Caco-2 (cell line): ENCODE results near the gene RASGRF1. TPM values are rescaled to one million over a fixed set of nuclear protein-coding genes. Genes with fewer than 3 reads are reported as not detected.
"Not testable (repeated sequence)": the region's sequence is repeated elsewhere in the genome, so short reads cannot be mapped to it uniquely, and the experiment has no call there.

Source experiments
- BruUV-seq: library from RNA; stranded (reverse); fragments of 400-500 nt; replicated peaks from 2 replicates; lab custom pipeline; 2021; lab: Mats Ljungman, UMichigan
- CTCF ChIA-PET: fragments of 300-600 bp; sonication (Branson Sonifier 250); formaldehyde crosslinking; loops from one replicate; lab custom pipeline; 2022; ENCODE audit warnings: antibody characterized with exemption; lab: Charles Lee
- POLR2A ChIA-PET: fragments of 300-600 bp; sonication (Branson Sonifier 250); formaldehyde crosslinking; loops from one replicate; lab custom pipeline; 2022; ENCODE audit warnings: antibody characterized with exemption; lab: Charles Lee
- DNase-seq, 2 experiments: peaks; one replicate each; pipeline versions ENCODE4 v3.0.0 to v3.0.0-alpha.2; 2020 to 2022
- H3K27me3 ChIP-seq: replicated peaks from 2 replicates; pipeline ENCODE4 v1.6.0; 2011; ENCODE audit warnings: low read length; ENCODE audit not compliant: control insufficient read depth, insufficient read depth
- H3K36me3 ChIP-seq: 2 replicates; pipeline ENCODE4 v1.5.1; 2011; ENCODE audit warnings: low read length; ENCODE audit not compliant: control insufficient read depth, insufficient read depth
- H3K4me1 ChIP-seq: fragments of 250-450 bp; sonication (Bioruptor Pico); 2 replicates; pipeline ENCODE4 v1.5.1; 2020; ENCODE audit warnings: mild to moderate bottlenecking
- H3K4me3 ChIP-seq: 2 replicates; pipeline ENCODE4 v1.5.1; 2011; ENCODE audit warnings: low read depth, mild to moderate bottlenecking, control low read depth, low read length
- H3K9me3 ChIP-seq: fragments of 250-450 bp; sonication (Bioruptor Pico); 2 replicates; pipeline ENCODE4 v1.5.1; 2020; ENCODE audit warnings: mild to moderate bottlenecking, moderate library complexity
- H3K27ac Mint-ChIP-seq: one replicate; pipeline ENCODE4 v1.8.0; 2022; ENCODE audit warnings: mixed read lengths; ENCODE audit not compliant: unreplicated experiment
- H3K27me3 Mint-ChIP-seq: one replicate; pipeline ENCODE4 v1.8.0; 2022; ENCODE audit warnings: mixed read lengths; ENCODE audit not compliant: insufficient read depth, unreplicated experiment
- H3K36me3 Mint-ChIP-seq: one replicate; pipeline ENCODE4 v1.8.0; 2022; ENCODE audit warnings: mild to moderate bottlenecking, mixed read lengths; ENCODE audit not compliant: insufficient read depth, unreplicated experiment
- H3K4me1 Mint-ChIP-seq: one replicate; pipeline ENCODE4 v1.8.0; 2022; ENCODE audit warnings: low read depth, mixed read lengths; ENCODE audit not compliant: unreplicated experiment
- H3K4me3 Mint-ChIP-seq: one replicate; pipeline ENCODE4 v1.8.0; 2022; ENCODE audit warnings: mild to moderate bottlenecking, moderate library complexity, mixed read lengths; ENCODE audit not compliant: unreplicated experiment
- H3K9me3 Mint-ChIP-seq: one replicate; pipeline ENCODE4 v1.8.0; 2022; ENCODE audit warnings: mixed read lengths; ENCODE audit not compliant: unreplicated experiment
- intact Hi-C: fragments of 100-400 bp; cut with micrococcal nuclease; formaldehyde crosslinking; loops from one replicate; pipeline ENCODE4 v1.10.0; 2022; ENCODE audit not compliant: unreplicated experiment
- total RNA-seq: library from RNA; stranded (reverse); gene quantifications from 2 replicates; pipeline ENCODE4 v1.2.3, GENCODE V29; 2022
- TF ChIP-seq, protein P1 (sequence below), 2 experiments: fragments of 200-600 bp in 1 of 2; IDR thresholded peaks; 1 replicate in 1 of 2; 2 replicates in 1 of 2; pipeline versions ENCODE4 v1.5.1 to v1.8.0; 2011 to 2022; ENCODE audit warnings: antibody characterized with exemption in 1 of 2, control low read depth in 1 of 2, inconsistent platforms in 1 of 2, low read depth in 1 of 2, low read length in 1 of 2, mild to moderate bottlenecking in 1 of 2, moderate library complexity in 1 of 2; ENCODE audit not compliant: insufficient read depth in 1 of 2, severe bottlenecking in 1 of 2, unreplicated experiment in 1 of 2

Gene RASGRF1
- total RNA-seq, 1 experiment from 2014 or later: 0.57 TPM

DNA sequence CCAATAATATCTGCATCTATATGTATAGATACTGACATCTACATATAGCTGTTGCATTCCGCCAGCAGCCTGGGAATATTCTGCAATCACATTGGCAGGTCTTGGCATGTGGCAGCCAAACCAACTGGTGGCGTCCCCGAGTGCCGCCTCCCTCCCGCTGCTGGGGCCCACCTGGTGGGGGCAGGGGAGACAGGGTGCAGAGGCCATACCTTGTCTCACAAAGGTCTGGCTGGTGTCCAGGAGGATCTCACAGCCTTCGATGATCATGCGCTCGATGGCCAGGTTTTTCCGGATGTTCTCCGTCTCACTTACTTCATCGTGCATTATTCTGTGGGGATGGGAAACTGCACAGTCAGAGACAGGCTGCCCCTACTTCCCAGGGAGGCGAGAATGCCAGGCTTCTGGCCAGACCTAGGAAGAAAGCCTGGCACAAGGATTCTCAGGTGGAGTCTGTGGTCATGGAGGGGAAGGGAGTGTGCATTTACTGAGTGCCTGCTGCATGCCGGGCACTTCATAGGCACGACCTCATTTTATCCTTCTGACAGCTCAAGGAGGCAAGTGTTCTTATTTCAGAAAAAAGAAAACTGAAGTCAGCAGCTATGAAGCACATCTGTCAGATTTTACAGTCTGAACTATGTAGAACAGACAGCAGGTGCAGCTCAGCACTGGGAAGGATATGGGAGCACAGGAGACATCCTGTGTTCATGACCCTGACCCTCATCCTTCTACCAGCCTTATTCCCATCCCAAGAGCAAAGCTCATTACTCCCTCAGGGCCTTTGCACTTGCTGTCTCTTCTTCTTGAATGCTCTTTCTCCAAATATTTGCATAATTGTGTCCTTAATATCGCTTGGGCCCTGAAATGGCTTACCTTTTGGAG, 62.8 kb downstream of the RASGRF1 start:
- no TSS peak for BruUV-seq
- H3K4me1 Mint-ChIP-seq: no peaks in the 10 kb centered on the region

DNA sequence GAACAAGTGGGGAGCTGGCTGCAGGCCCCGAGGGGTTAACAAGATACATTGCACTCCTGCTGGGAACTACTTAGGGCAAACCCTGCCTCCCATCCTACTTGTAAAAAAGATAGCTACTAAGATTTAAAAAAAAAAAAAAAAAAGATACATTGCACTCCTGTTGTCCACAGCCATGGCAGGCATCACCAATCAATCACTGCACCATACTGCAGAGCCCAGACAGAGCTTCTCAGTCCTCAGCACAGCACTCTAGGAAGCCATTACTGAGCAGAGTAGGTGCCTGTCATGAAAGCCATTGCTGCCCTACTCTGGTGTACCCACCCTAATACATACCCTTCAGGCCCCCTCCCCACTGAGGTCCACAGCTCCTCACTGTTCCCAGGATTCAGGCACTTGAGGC, 64.8 kb downstream of the RASGRF1 start:
- no peaks in the 10 kb centered on the region; the same call in 1 of the 2 replicates for H3K27me3 ChIP-seq
- Mint-ChIP-seq H3K27ac (no peak overlapping the region), H3K36me3 (no peaks in the 10 kb centered on the region), H3K27me3 (no peaks in the 10 kb centered on the region), H3K4me1 (no peaks in the 10 kb centered on the region), H3K4me3 (no peak overlapping the region), H3K9me3 (peaks cover 17% of the 10 kb centered on the region)
- DNase-seq: no peak
- BruUV-seq: no TSS peak
- no peaks in the 10 kb centered on the region for H3K4me1 ChIP-seq
- no peaks in the 10 kb centered on the region; the same call in 1 of the 2 replicates for H3K9me3 ChIP-seq
- intact Hi-C loops: no loop called here
- CTCF ChIA-PET: interaction anchor here (3.9 kb wide), 1 partner anchor 159 kb away, joined by 52 read pairs; no protein-coding TSS in a partner anchor
- TF ChIP-seq, protein P1, sequence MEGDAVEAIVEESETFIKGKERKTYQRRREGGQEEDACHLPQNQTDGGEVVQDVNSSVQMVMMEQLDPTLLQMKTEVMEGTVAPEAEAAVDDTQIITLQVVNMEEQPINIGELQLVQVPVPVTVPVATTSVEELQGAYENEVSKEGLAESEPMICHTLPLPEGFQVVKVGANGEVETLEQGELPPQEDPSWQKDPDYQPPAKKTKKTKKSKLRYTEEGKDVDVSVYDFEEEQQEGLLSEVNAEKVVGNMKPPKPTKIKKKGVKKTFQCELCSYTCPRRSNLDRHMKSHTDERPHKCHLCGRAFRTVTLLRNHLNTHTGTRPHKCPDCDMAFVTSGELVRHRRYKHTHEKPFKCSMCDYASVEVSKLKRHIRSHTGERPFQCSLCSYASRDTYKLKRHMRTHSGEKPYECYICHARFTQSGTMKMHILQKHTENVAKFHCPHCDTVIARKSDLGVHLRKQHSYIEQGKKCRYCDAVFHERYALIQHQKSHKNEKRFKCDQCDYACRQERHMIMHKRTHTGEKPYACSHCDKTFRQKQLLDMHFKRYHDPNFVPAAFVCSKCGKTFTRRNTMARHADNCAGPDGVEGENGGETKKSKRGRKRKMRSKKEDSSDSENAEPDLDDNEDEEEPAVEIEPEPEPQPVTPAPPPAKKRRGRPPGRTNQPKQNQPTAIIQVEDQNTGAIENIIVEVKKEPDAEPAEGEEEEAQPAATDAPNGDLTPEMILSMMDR (IDR thresholded peaks at IDR 0.05; ENCODE audit: insufficient read depth in 1 of 2, low read depth in 1 of 2, low read length in 1 of 2, severe bottlenecking in 1 of 2, unreplicated experiment in 1 of 2): no peak
- H3K4me3 ChIP-seq: no peak overlapping the region
- H3K36me3 ChIP-seq: no peaks in the 10 kb centered on the region
- POLR2A ChIA-PET: no interaction called here

More for the DNA sequence above, 62.8 kb downstream of the RASGRF1 start:
- H3K4me1 ChIP-seq: no peaks in the 10 kb centered on the region
- intact Hi-C loops: loop anchor here (1.0 kb wide), 1 partner anchor 157 kb away; no protein-coding TSS in a partner anchor
- no peak for DNase-seq
- ChIA-PET CTCF (interaction anchor here (0.7 to 3.9 kb wide), 5 partner anchors 20 to 298 kb away, joined by 3 to 52 read pairs (median 4); no protein-coding TSS in a partner anchor), POLR2A (no interaction called here)
- Mint-ChIP-seq H3K27ac (no peak overlapping the region), H3K36me3 (no peaks in the 10 kb centered on the region), H3K27me3 (no peaks in the 10 kb centered on the region), H3K9me3 (peaks cover 17% of the 10 kb centered on the region), H3K4me3 (no peak overlapping the region)
- H3K27me3 ChIP-seq: no peaks in the 10 kb centered on the region; the same call in 1 of the 2 replicates
- no peaks in the 10 kb centered on the region; the same call in 1 of the 2 replicates for H3K9me3 ChIP-seq
- no peak overlapping the region for H3K4me3 ChIP-seq
- TF ChIP-seq, protein P1 (IDR thresholded peaks at IDR 0.05; ENCODE audit: insufficient read depth in 1 of 2, low read depth in 1 of 2, low read length in 1 of 2, severe bottlenecking in 1 of 2, unreplicated experiment in 1 of 2): no peak
- no peaks in the 10 kb centered on the region for H3K36me3 ChIP-seq

DNA sequence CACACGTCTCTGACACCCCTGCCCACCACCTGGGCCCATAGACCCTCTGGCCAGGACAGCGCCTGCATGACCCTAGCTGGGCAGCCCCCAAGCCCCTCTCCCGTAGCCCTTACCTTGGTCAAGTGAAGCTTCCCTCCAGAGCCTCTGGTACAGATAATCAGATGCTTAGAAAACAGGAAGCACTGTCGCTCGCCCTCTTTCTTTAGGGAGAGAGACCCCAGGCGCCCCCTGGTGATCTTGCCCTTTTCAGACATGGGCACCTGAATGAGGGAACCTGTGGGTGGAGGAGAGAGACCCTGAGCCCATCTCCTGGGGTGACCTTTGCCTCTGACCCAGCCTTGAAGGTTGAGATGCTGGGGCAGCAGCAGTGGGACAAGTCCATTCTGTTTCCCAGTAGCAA, 65.4 kb downstream of the RASGRF1 start:
- POLR2A ChIA-PET: no interaction called here
- BruUV-seq: no TSS peak
- Histone ChIP-seq H3K36me3 (no peaks in the 10 kb centered on the region), H3K4me1 (no peaks in the 10 kb centered on the region), H3K27me3 (no peaks in the 10 kb centered on the region; the same call in 1 of the 2 replicates), H3K9me3 (no peaks in the 10 kb centered on the region; the same call in 1 of the 2 replicates), H3K4me3 (no peak overlapping the region)
- H3K4me3 Mint-ChIP-seq: no peak overlapping the region
- H3K27me3 Mint-ChIP-seq: no peaks in the 10 kb centered on the region
- intact Hi-C loops: no loop called here
- H3K36me3 Mint-ChIP-seq: no peaks in the 10 kb centered on the region
- H3K27ac Mint-ChIP-seq: no peak overlapping the region
- peaks cover 17% of the 10 kb centered on the region for H3K9me3 Mint-ChIP-seq
- TF ChIP-seq, protein P1 (IDR thresholded peaks at IDR 0.05; ENCODE audit: insufficient read depth in 1 of 2, low read depth in 1 of 2, low read length in 1 of 2, severe bottlenecking in 1 of 2, unreplicated experiment in 1 of 2): no peak
- peak in 1 of 2 experiments; percentile 9 for DNase-seq
- CTCF ChIA-PET: interaction anchor here (3.9 kb wide), 1 partner anchor 159 kb away, joined by 52 read pairs; no protein-coding TSS in a partner anchor
- H3K4me1 Mint-ChIP-seq: no peaks in the 10 kb centered on the region

DNA sequence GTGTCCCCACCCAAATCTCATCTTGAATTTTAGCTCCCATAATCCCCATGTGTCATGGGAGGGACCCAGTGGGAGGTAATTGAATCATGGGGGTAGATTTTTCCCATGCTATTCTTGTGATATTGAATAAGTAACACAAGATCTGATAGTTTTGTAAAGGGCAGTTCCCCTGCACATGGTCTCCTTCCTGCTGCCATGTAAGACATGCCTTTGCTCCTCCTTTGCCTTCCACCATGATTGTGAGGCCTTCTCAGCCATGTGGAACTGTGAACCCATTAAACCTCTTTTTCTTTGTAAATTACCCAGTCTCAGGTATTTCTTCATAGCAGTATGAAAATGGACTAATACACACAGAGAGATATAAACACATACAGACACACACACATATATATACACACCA, 66.1 kb downstream of the RASGRF1 start:
- POLR2A ChIA-PET, intact Hi-C loops, H3K36me3 ChIP-seq, H3K4me1 Mint-ChIP-seq, H3K4me1 ChIP-seq, H3K27ac Mint-ChIP-seq, H3K9me3 ChIP-seq, H3K4me3 ChIP-seq, H3K27me3 ChIP-seq, H3K36me3 Mint-ChIP-seq, CTCF ChIA-PET, H3K4me3 Mint-ChIP-seq, H3K27me3 Mint-ChIP-seq, BruUV-seq, DNase-seq: not testable (repeated sequence)
- H3K9me3 Mint-ChIP-seq: peaks cover 17% of the 10 kb centered on the region
